ENCODE results near the gene SLC25A25.

The SLC25A25 gene

DNA sequence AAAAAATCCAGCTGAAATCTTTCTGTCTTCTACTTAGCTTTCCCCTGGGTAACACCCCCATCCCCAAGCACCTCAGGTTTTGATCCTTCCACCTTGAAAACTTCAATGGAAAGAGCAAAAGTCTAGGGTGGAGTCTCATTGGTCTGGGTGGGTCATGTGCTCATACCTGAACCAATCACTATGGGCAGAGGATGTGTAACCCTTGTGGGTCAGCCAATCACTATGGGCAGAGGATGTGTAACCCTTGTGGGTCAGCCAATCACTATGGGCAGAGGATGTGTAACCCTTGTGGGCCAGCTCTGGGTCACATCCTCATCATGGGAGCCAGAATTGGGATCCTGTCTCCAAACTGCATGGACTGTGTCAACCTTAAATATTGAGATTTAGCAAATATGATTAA, 19.4 kb upstream of the SLC25A25 start:
- in situ Hi-C loops (cut with MboI; ENCODE audit: low sequenced_read_pairs): loop anchor here (25.0 kb wide), 1 partner anchor 111 kb away; the partner anchor contains the start of genes DPM2 and PIP5KL1

DNA sequence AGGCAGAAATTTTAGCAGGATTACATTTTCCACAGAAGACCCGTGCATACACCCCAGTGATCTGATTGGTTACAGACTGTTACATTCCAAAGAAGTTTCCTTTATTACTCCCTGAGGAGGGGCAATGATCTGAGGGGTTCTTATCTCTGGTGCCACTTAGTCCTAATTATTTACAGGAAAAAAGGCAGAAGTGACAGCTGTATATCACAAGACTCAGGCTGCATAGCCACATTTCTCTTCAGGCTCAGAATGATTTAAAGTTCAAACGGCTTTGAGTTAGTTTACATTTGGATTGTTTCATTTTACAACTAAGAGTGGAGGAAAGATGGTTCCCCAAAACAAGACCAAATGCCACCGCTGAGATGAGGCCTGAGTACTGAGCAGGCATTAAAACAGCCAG, 18.2 kb upstream of the SLC25A25 start:
- in situ Hi-C loops (cut with MboI; ENCODE audit: low sequenced_read_pairs): loop anchor here (25.0 kb wide), 1 partner anchor 113 kb away; the partner anchor contains the start of genes DPM2 and PIP5KL1

DNA sequence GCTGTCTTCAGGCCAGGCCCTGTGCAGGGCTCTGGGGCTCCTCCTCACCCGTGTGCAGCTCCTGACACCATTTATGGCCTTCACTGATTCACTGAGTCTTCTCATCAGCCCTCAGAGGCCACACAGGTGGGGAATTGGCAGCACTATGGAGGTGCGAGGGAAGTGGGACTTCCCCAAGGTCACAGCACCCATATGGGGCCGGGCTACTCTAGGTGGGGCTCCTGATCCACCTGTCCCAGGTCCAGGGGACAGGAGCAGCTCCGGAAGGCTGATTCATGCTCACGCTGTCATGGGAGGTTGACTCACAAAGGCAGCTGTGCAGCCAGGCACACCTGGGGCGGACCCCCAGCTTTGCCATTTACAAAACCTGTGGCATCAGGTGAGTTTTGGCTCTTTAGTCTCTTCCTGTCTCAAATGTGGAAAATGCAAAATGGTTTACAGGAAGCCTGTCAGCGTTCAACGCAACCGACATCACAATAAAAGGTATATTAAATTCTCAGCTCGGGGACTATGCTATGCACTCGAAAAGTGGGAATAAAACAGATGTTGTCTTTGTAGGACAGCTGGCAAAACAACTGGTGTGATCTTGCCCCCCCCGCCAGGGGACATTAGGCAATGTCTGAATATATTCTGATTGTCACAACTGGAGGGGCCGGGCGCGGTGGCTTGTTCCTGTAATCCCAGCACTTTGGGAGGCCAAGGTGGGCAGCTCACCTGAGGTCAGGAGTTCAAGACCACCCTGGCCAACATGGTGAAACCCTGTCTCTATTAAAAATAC, 15.9 kb upstream of the SLC25A25 start:
- in situ Hi-C loops (cut with MboI; ENCODE audit: low sequenced_read_pairs): no loop called here

GRCh38 chr9:128053560-128053959, 14.5 kb upstream of the SLC25A25 start:
- in situ Hi-C loops (cut with MboI; ENCODE audit: low sequenced_read_pairs): no loop called here

DNA sequence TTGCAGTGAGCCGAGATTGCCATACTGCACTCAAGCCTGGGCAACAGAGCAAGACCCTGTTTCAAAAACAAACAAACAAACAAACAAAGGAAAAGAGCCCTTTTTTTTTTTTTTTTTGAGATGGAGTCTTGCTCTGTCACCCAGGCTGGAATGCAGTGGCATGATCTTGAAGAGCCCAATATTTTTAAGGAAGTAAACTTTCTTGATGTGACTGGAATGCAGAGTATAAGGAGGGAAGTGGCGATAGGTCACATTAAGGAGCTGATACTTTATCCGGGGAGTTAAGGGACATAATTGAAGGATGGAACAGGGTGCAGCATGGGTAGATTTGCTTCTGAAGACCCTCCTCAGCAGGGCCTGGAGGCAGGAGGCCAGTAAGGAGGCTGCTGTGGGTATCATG, 13.9 kb upstream of the SLC25A25 start:
- in situ Hi-C loops (cut with MboI; ENCODE audit: low sequenced_read_pairs): no loop called here

GRCh38 chr9:128055344-128056040, 12.5 kb upstream of the SLC25A25 start:
- in situ Hi-C loops (cut with MboI; ENCODE audit: low sequenced_read_pairs): no loop called here

GRCh38 chr9:128056086-128056485, 11.9 kb upstream of the SLC25A25 start:
- in situ Hi-C loops (cut with MboI; ENCODE audit: low sequenced_read_pairs): no loop called here

- in situ Hi-C loops (cut with MboI; ENCODE audit: low sequenced_read_pairs): no loop called here
Observed at GRCh38 chr9:128056887-128057723, 10.9 kb upstream of the SLC25A25 start.

DNA sequence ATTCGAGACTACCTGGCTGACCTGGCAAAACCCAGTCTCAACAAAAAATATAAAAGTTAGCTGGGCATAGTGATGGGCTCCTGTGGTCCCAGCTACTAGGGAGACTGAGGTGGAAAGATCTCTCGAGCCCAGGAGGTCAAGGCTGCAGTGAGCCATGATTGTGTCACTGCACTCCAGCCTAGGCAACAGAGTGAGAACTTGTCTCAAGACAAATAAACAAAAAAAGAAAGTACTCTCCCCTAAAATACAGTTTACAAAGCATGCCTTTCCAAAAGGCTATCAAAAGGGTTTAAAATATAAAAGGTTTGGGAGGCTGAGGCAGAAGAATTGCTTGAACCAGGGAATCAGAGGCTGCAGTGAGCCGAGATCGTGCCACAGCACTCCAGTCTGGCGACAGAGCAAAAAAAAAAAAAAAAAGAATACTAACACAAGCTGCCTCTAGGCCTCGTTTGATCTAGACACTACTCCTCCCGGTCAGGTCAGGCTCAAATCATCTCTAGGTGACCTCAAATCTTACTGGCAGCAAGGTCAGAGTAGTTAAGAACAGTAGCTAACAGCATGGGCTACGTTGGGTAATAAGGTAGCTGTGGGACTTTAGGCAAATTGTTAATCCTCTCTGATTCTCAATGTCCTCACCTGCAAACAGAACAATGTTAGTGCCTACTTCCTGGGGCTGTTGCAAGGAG, 10.2 kb upstream of the SLC25A25 start:
- in situ Hi-C loops (cut with MboI; ENCODE audit: low sequenced_read_pairs): no loop called here

- in situ Hi-C loops (cut with MboI; ENCODE audit: low sequenced_read_pairs): no loop called here
Observed at GRCh38 chr9:128059365-128059983, 8.6 kb upstream of the SLC25A25 start.

DNA sequence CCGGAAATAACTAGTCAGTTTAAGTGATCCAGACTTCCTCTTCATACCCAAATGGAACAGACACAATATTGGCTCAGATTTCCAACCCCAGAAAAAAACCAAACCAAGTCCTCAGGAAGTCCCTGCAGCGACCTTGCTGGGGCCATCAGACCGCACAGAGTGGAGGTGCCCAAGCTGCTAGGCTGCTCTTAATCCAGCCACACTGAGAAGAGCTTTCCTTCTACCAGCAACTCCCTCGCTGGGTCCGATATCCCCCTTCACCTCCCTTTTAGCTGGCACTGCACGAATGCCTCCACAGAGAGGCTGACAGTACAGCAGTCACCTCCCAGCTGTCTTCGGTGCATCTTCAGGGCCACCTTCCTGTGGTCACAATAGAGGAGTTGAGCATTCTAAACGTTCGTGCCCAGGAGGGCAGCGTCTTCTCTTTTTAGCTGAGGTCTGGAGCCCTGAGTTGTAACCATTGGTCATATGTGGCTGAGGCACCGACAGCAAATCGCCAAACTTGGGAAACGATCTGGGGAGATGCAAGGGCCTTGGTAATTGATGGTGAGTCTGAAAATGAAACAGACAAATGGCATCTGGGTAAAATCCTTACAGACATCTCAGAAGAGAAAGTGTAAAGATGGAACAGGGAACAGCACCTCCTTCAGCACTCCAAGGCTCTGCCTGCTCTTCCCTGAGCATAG, 6.6 kb upstream of the SLC25A25 start:
- in situ Hi-C loops (cut with MboI; ENCODE audit: low sequenced_read_pairs): no loop called here

DNA sequence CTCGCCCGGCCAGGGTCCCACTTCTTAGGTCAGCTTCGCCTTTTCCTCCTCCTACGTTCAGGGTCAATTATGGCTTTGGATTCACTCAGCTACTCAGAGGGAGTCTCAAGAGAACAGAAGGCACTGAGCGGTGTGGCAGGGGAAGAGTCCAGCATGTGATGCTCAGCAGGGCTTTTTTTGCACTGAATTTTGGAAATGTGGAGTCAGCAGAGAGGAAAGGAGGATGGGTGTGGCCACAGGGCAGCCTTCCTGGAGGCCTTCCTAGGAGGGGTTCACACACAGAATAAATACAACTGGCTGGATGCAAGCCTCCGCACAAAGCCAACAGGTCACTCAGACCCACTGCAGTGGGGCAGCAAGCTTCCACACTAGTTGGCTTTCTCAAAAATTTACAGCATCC, 5.8 kb upstream of the SLC25A25 start:
- in situ Hi-C loops (cut with MboI; ENCODE audit: low sequenced_read_pairs): no loop called here

- in situ Hi-C loops (cut with MboI; ENCODE audit: low sequenced_read_pairs): no loop called here
Observed at GRCh38 chr9:128062846-128063831, 4.9 kb upstream of the SLC25A25 start.

DNA sequence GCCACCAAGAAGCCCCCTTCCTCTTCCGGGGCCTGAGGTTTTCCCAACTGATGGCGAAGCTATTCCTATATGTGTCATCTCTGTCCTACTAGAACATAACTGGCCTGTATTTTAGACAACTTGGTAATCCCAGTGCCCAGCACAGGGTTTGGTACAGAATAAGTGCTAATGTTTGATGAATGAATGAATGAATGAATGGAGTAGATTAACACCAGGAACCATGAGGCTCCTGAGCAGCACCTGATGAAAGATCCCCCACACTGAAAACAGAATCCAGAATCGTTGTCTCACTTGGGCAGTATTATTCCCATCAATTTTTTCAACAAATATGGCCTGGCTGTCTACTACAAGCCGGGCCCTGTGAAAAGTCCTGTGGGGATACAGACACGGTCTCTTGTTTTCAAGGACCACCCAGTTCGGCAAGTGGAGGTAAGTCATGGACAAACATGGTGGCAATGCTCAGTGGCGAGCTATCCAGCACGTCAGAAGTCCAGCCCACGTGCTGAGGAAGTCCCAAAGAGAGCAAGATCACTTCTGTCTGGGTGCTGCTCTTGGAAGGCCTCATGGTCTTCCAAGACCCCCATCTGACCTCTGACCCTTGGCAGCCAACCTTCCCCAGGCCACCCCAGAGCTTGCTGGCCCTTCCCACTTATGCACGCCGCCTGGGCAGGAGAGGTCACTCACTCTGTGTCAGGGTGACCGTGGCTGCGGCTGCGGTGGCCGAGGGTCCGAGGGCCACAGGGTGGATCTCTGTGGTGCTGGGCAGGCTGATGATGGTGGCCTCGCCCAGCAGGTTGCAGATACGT, 1.9 kb upstream of the SLC25A25 start:
- in situ Hi-C loops (cut with MboI; ENCODE audit: low sequenced_read_pairs): no loop called here

DNA sequence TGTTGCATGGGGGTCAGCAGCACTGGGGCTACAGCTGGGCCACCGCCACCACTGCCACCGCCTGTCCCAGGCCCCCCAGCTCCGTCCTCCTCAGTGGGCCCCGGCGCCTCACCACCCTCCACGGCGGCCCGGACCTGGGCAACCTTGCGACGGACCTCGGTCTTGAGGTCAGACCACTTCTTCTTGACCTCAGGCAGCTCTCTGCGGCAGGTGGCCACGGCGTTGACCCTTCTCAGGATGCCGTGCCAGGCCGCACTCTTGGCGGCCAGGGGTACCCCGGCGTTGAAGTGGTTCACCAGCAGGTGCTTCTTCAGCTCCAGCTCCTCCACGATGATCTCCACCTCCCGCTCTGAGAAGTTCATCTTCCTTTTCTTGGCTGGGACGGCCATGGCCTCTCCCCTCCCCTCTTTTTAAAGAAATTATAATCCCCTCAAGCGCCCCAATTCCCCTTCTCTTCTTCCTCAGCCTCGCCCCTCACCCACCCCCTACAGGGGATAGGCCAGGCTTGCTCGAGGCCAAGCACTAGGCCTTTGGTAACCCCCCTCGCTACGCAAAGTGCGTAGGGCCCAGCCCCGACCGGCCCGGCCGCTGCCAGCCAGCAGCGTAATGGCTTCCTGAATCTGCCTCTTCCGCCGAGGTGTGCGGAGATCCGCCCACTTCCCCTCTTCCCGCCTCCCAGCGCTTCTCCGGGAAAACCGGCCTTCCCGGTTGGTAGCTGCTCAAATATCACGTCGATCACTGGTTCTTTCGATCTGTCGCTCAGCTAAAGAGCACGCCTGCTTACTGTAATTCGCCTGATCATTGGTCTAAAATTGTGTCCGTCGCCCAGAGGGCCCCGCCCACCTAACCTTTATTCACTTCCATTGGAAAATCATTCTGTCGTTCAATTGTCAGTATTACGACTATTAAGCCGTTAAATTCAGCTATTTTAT, 1.1 kb upstream of the SLC25A25 start, which contains the start of gene NAIF1:
Gene NAIF1 (minus strand): TSS at position 608 of the 932 bp plus-strand sequence. CDS start 219 bp downstream, at position 389.
- in situ Hi-C loops (cut with MboI; ENCODE audit: low sequenced_read_pairs): no loop called here

- in situ Hi-C loops (cut with MboI; ENCODE audit: low sequenced_read_pairs): no loop called here
Observed at GRCh38 chr9:128068386-128069205, 564 bp downstream of the SLC25A25 start.

Measured in HL-60/S4 treated with phorbol 12-myristate 13-acetate at 8.2 ng/mL for 4 days and 3 days (cell line).